SW 1271 (cell line): ENCODE measurements around the gene GPRC5D.
A peak's percentile ranks its signal among the peaks of the same experiment; 100 is the strongest.

Source experiments
- DNase-seq, 2 experiments: peaks; one replicate each; lab custom pipeline; 2025; lab: John Stamatoyannopoulos, UW

GPRC5D gene

DNA sequence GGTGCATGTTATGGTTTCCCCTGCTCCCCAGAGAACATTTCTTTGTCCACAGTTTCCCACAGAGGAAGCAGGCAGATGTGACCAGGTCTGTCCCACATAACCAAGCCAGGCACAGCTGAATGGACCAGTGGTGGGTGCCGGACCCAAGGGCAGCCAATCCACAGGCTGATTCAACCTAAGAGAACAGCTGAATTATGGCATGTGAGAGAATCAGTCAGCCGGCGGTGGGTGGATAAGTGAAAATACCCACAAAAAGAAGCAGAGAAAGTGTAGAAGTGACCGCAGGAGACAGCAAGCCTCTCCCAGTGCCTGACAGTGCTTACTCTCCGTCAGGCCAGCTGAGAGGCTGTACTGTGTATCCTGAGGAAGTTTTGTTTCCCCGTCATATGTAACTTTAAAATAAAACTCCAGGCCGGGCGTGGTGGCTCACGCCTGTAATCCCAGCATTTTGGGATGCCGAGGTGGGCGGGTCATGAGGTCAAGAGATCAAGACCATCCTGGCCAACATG is 14.9 kb downstream of the GPRC5D start:
- DNase-seq: no peak

DNA sequence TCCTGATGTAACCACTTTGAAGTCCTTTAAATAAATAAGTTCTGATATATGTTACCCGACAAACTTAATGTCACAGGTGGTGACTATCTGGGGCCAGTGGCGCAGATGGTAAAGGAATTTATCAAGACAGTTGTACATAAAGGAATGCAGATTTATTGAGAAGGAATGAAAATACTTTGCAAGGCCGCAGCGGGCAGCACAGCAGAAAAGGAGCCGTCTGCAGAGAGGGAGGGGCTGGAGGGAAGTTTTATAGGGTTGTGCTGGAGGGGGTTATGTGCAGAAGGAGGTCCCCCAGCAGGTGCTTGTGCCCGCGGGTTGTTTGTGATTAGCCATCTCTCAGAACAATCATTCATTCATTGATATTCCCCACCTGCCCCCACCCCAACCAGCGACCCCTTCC is 17.4 kb downstream of the GPRC5D start:
- no peak for DNase-seq

DNA sequence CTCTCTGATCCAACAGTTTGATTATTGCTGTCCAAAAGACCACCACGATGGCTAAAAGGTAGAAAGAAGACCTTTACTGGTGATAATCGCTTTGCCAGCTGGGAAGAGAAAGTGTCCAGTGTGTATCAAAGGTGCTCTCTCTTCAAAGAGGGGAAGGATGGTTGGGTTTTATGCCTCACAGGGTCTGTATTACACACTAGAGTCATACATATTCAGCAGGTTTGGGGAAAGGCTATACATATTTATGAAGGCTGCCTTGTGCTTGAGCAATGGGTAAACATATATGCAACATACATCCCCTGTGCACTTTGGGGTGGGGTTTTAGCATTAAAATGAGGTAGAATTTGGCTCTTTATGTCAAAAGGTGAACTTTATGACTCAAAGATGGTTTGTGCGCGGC is 18.2 kb downstream of the GPRC5D start:
- no peak for DNase-seq

DNA sequence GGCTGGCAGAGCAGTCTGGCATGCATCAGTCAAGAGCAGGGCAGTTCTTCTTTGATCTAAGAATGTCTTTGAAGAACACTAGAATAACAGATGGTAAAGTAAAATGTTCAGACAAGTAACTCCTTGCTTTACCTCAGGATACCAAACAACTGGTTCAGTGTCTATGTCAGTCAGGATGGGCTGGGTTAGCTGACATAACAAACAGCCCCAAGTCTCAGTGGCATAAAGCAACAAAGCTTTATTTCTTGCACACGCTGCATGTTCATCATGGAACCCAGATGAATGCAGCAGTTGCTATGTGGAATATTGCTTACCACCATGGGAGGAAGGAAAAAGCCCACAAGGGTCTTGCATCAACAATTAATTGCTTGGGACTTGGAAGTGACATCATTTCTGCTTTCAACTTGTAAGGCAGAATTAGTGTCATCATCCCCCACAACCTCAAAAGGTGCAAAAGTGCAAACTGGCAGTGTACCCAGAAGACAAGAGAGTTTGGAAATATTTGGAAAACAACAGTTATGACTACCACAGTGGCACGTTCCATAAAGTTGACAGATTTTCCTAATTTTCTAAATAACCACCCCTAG is 21.2 kb downstream of the GPRC5D start:
- DNase-seq: no peak

DNA sequence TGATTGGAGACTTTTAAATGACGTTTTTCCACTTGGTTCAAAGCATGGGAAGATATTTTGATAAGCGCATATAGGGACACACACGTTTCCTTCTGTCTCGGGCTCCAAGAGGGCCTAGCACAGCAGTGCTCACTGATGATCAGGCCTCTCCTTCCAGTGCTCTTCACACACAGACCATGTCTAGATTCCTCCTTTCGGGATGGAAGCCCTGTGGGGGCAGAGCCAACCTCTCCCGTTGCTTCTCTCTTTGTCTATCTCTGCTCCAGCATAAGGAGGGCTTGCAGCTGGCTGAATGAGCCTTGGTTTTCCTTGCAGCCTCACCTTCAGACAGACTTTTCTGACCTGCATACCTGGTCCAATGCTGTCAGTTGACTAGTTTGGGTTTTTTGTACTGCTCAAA is 22.3 kb downstream of the GPRC5D start:
- DNase-seq: no peak

DNA sequence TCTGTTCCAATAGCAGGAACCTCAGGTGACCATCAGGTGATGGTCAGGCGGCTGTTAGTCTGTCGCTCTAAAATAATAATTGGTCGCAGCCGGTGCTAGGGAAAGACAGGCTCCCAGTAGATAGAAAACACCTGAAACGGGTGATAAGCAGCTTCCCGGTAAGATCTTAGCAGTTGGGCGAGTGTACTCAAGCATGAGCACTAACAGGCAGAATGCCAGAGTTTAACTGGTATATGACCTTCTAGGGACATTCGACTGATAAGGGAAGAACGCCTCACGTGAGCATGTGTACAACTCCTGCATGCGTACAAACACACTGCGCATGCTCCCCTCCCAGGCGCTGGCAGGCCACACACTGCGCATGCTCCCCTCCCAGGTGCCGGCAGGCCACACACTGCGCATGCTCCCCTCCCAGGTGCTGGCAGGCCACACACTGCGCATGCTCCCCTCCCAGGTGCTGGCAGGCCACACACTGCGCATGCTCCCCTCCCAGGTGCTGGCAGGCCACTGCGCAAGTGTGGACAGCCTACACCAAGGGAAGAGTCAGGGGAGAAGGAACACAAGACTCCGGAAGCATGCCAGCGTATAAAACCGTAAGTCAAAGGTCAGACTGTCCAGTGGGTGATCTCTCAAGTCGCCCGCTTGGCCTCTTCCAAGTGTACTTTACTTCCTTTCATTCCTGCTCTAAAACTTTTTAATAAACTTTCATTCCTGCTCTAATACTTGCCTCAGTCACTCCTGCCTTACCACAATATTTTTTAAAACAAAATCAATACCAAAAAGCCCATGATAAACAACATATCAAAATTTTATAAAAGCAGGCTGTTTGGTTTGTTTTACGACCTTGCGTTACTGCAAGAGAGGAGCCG is 24.5 kb downstream of the GPRC5D start:
- DNase-seq: peak; percentile 78 to 94

DNA sequence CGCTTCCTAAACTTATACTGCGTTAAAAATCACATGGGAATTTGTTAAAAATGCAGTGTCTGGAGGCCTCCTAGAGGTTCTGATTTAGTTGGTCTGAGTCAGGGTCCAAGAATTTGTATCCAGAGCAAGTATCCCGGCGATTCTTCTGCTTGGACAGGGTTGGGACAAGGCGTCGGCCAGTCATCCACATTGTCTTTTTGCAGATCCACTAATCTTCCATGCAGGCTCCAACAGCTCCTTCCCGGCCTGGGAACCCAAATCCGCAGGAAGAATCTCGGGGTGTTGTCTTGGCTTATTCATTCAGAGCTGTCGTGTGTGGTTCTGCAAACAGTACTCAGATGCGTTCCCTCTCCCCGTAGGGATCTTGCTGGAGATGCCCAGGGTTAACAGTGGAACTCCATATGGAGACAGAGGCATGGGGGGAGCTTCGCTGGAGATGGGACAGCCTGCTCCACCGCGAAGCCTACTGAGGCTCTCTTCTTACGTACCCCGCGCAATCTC is 25.3 kb downstream of the GPRC5D start:
- DNase-seq: no peak

DNA sequence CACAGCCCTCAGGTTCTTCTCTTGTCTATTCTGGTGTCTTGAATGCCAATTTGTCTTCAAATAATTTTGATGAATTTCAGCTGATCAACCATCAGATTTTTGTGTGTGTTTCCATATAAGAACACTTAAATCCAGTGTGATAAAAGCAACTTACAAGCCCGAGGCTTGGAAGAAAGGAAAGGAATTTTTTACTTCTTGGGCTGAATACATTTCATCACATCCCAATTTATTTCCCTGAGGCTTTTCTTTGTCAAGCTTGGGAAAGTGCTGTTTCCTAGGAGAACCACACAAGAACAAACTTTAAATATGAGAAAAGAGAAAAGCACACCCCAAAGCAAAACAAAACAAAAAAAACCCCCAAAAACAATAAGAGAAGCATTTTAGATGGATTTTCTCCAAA is 26.6 kb downstream of the GPRC5D start:
- no peak for DNase-seq

DNA sequence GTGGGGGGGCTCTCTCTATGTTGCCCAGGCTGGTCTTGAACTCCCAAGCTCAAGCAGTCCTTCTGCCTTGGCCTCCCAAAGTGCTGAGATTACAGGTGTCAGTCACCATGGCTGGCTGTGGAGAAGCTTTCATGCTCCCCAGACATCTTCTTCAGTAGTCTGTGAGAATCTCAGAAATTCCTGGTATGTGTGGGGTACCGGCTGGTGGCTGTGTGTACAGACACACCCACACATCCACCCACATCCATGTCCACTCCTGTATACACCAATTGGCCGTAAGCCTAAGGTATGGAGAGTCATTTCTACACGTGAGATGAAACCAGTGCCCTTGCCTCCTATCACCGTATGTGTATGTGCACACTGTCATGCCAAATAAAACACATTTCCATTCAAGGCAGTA is 27.8 kb downstream of the GPRC5D start:
- DNase-seq: no peak

DNA sequence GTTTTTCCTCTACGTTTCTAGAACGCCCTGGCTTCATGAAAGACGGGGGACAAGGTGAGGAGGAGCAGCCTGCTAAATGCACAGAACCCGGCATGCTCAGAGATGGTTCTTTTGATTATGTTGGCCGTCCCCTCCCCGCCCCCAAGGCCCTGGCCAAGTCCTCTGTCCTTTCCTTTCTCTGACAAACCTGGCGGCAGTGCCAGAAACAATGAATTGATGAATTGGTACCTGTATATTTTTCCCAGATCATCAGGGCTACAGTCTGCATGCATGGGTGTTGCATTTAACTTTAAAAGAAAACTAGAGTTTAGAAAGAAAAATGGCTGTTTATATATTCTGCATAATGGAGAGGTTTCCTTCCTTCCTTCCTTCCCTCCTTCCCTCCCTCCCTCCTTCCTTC is 29.0 kb downstream of the GPRC5D start:
- no peak for DNase-seq

DNA sequence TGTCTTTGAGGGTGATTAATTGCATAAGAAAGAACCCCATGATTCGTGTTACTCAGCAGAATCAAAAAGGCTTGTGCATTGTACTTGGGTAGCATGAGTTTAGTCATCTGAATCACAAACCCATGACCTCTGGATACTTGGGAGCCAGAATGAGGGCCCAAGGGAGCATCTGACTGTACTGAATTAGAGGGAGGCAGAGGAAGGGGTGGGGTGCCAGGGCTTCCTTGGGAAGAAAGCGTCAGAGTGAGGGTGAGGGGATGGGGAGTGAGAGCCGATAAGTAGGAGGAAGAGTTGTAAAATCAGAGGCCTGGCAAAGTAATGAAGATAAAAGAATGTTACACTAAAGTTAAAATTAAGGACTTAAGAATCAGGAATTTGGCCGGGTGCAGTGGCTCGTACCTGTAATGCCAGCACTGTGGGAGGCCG is 29.8 kb downstream of the GPRC5D start:
- no peak for DNase-seq

DNA sequence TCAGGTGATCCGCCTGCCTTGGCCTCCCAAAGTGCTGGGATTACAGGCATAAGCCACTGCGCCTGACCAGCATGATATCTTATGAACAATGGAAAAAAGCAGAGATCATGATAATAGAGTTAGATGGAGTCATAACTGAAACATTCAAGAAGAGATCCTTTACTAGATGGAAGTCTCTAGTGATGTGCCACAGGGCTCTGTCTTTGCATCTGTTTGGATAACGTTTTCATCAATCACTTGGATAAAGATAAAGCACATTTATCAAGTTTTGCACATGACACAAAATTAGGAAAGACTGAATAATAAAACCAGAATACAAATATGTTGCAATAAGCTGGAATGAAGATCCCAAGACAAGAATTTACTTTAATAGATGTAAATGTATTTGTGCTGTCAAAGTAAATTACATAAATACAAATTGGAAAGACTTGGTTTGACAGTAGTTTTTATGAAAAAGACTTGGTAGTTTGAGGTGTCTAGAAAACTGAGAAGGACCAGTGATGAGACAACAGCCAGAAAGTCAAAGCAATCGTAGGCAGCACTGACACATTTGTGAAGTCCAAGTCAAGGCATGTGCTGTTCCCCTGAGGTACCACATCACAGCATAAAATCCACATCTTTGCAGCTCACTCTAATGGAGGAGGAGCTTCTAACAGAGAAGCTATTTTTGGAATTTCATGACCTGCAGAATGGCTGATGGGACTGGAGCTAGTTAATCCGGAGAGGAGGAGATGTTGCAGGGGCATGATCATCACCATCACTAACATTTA is 32.1 kb downstream of the GPRC5D start:
- no peak for DNase-seq

DNA sequence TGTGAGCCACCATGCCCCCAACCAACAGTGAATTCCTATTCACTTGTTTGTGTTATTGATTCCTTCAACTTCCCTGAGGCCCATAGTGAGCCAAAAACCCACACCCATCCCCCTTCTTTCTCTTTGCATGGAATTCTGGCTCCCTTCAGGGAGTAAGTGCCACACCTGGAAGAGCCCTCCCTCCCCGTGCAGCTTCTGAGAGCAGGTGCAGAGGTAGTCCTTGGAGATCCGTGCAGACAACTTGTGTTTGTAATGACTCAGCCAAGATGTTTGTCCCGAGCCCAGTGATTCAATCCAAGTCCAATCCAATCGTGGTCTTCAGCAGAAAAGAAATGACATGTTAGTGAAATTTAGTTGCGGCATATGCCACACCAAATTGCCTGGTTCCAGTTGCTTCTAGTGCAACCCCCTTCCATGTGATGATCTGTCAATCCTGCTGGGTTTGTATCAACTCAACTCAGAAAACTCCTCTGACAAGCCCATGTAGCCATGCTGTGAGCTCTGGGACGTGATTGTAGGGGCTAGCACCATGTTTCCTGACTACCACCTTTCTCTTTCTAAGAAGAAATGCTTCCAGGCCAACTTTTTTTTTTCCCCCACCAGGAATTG is 33.1 kb downstream of the GPRC5D start:
- DNase-seq: no peak

DNA sequence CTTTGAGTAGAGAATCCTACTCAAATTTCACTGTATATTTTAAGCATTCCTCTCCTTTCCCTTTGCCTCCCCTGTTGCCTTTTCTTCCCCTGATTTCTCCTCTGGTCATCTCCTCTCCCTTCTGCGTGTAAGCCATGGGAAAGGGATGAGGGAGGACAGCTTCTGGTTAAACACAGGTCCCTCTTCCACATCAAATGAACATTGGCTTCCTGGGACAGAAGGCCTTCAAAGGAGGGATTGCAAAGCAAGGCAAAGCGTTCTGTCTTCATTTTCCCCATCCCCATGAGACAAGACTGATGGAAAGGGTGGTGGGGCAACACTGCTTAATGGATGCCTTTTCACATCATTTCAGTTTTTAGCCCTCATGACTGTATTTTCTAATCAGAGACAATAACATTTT is 34.5 kb downstream of the GPRC5D start:
- DNase-seq: no peak

DNA sequence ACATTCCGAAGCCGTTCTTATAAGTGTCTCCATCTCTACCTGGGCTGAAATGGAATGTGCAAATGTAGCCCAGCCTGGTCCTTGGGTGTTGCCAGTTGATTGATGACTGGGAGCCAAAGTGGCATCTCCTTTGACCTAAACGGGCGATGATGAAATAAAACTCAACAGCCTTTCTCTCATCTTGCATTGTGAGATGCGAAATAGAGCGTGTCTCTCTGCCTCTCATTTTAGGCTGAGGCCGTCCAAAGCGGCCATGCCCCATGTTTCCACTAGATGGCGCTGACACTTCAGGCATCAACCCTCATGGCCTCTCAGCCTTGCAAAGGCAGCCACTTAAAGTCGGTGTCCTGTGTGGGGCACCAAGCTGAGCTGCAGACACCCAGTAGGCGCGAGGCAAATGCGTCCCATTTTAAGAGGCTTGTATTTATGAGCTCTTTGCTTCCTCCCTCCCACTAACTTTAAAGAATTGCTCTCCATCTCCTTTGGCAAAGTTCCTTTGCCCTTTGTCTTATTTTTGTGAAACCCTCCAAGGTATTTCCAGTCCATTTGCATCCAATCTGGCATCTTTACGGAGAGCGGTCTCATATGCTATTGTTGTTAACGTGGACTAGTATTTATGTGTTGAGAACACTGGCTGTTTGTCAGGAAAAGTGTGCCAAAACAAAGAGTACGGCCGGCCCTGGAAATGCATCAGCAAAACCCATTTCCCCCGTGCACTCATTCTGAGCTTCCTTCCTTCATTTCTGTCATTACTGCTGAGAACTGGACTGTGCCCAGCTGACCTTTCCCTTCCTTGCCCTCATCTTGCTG is 35.6 kb downstream of the GPRC5D start:
- DNase-seq: peak in 1 of 2 experiments; percentile 80

DNA sequence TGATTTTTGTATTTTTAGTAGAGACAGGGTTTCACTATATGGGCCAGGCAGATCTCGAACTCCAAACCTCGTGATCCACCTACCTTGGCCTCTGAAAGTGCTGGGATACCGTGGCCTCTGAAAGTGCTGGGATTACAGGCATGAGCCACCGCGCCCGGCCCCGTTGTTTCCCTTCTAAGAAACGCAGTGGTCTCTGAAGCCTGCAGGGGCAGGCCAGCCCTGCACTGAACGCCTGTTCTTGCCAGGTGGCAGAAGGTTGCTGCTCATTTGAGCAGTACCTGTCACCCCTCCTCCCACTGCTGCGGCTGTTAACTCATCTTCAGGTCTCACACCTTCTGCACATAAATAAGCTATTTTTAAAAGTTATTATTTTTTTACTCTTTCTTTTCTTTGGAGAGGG is 36.3 kb downstream of the GPRC5D start:
- DNase-seq: no peak

DNA sequence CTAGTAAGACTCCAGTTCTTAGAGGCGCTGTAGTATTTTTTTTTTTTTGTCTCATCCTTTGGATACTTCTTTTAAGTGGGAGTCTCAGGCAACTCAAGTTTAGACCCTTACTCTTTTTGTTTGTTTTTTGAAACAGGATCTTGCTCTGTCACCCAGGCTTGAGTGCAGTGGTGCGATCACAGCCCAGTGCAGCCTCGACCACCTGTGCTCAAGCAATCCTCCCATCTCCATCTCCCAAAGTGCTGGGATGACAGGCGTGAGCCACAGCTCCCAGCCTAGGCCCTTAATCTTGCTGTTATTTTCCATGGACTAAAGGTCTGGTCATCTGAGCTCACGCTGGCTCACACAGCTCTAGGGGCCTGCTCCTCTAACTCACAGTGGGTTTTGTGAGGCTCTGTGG is 39.3 kb downstream of the GPRC5D start:
- no peak for DNase-seq

DNA sequence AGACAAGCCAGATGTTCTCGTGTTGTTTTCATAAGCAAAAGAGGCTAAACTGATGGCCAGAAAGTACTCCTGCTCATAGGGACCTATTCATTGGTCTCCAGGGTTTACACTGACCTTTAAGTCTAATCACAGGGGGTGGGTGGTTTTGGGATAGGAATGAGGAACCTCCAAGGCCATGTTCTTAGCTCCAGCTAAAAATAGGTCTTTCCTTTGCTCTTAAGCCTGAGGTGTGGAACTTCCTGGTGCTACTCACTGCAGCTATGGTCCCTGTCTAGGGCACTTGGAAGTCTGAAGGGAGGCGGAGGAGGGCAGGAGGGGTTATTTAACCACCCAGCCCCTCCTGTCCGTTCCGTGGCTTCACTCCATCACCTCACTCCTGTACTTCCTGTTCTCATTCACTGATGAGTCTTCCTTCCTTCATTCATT is 42.0 kb downstream of the GPRC5D start:
- DNase-seq: no peak

DNA sequence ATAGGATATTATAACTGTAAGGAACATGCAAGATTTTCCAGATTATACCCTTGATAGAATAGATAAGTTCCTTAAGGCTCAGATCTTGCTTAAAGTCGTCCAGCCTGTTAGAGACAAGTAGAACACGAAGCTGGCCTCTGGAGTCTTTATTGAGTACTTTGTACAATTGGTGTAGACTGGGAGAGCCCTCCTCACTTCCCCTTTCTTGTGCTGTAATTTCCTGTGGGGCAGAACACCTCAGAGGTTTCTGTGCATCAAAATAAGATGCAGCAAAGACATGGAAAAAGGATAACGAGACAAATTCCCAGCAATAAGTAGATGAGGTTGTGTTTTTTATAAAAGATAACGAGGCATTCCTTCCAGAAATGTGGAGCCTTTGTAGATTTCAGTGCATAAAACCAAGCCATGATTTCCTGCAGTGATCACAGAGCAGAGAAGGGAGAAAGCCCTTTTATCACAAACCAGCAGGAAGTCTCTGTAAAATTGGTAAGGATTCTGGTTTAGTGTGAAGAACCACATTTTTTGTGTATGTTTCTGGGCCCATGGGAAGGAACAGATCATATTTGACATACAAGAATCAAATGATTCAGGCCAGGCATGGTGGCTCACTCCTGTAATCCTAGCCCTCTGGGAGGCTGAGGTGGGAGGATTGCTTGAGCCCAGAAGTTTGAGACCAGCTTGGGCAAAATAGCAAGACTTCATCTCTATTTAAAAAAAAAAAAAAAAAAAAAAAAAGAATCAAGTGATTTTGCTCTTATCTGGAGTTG is 42.6 kb downstream of the GPRC5D start:
- DNase-seq: no peak

DNA sequence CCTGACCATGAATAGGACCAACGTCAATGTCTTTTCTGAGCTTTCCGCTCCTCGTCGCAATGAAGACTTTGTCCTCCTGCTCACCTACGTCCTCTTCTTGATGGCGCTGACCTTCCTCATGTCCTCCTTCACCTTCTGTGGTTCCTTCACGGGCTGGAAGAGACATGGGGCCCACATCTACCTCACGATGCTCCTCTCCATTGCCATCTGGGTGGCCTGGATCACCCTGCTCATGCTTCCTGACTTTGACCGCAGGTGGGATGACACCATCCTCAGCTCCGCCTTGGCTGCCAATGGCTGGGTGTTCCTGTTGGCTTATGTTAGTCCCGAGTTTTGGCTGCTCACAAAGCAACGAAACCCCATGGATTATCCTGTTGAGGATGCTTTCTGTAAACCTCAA is 43.3 kb downstream of the GPRC5D start:
- DNase-seq: no peak
